IMR-90 (cell line): Measurements from ENCODE around the gene ZNF407. TPM values are rescaled to one million over a fixed set of nuclear protein-coding genes. Genes with fewer than 3 reads are reported as not detected.

ENCODE experiments used
- ATAC-seq: fragments of 200-7000 bp; cut with Tn5 transposase; 2 replicates; pipeline ENCODE4 v1.9.1; 2020; ENCODE audit warnings: low read depth, mild to moderate bottlenecking, moderate library complexity
- BruUV-seq: library from RNA; stranded (reverse); fragments of 400-500 nt; replicated peaks from 2 replicates; lab custom pipeline; 2021; lab: Mats Ljungman, UMichigan
- CTCF ChIA-PET: fragments of 300-600 bp; formaldehyde crosslinking; extraction: SDS; loops from one replicate; lab custom pipeline; 2021; ENCODE audit warnings: antibody characterized with exemption; lab: Yijun Ruan, JAX
- POLR2A ChIA-PET: fragments of 300-600 bp; sonication (Branson Sonifier 250); formaldehyde crosslinking; loops from one replicate; lab custom pipeline; 2022; ENCODE audit warnings: antibody characterized with exemption; ENCODE audit not compliant: unreplicated experiment; lab: Charles Lee
- DNase-seq: peaks from one replicate; pipeline ENCODE4 v3.0.0; 2013
- H2AFZ ChIP-seq: replicated peaks from 2 replicates; pipeline ENCODE3; 2013; ENCODE audit warnings: low read length, mild to moderate bottlenecking; ENCODE audit not compliant: poor library complexity
- H2AK5ac ChIP-seq: 2 replicates; pipeline ENCODE4 v1.6.1; 2013; ENCODE audit warnings: low read depth, low read length, inconsistent platforms
- H2AK9ac ChIP-seq: replicated peaks from 2 replicates; pipeline ENCODE3; 2013; ENCODE audit warnings: mild to moderate bottlenecking, low read depth, low read length, moderate library complexity; ENCODE audit not compliant: poor library complexity
- H2BK120ac ChIP-seq: 2 replicates; pipeline ENCODE4 v1.6.1; 2013; ENCODE audit warnings: low read depth, low read length, inconsistent platforms
- H2BK15ac ChIP-seq: 3 replicates; pipeline ENCODE4 v1.6.1; 2013; ENCODE audit warnings: low read depth, low read length, inconsistent platforms
- H2BK20ac ChIP-seq: 2 replicates; pipeline ENCODE4 v1.6.1; 2013; ENCODE audit warnings: low read depth, mild to moderate bottlenecking, inconsistent platforms, low read length, moderate library complexity
- H2BK5ac ChIP-seq: 2 replicates; pipeline ENCODE4 v1.6.1; 2013; ENCODE audit warnings: mild to moderate bottlenecking, low read depth, low read length, inconsistent platforms; ENCODE audit not compliant: poor library complexity, severe bottlenecking
- H3K14ac ChIP-seq: replicated peaks from 2 replicates; pipeline ENCODE4 v1.6.1; 2013; ENCODE audit warnings: low read depth, low read length, inconsistent platforms
- H3K18ac ChIP-seq: 2 replicates; pipeline ENCODE4 v1.6.1; 2013; ENCODE audit warnings: low read depth, low read length, control low read depth
- H3K23ac ChIP-seq: 2 replicates; pipeline ENCODE4 v1.6.1; 2013; ENCODE audit warnings: low read depth, low read length, inconsistent platforms
- H3K27ac ChIP-seq: 2 replicates; pipeline ENCODE4 v1.5.1; 2013; ENCODE audit warnings: mild to moderate bottlenecking, control low read depth, low read length; ENCODE audit not compliant: insufficient read depth
- H3K27me3 ChIP-seq: 2 replicates; pipeline ENCODE4 v1.6.1; 2013; ENCODE audit warnings: low read length; ENCODE audit not compliant: control insufficient read depth, insufficient read depth
- H3K36me3 ChIP-seq: 2 replicates; pipeline ENCODE4 v1.6.1; 2013; ENCODE audit warnings: low read length, mixed read lengths; ENCODE audit not compliant: control insufficient read depth, insufficient read depth
- H3K4ac ChIP-seq: 2 replicates; pipeline ENCODE4 v1.6.1; 2013; ENCODE audit warnings: low read depth, low read length, inconsistent platforms
- H3K4me1 ChIP-seq: 2 replicates; pipeline ENCODE4 v1.6.1; 2013; ENCODE audit warnings: low read length, mixed read lengths; ENCODE audit not compliant: control insufficient read depth, insufficient read depth
- H3K4me2 ChIP-seq: 2 replicates; pipeline ENCODE4 v1.6.1; 2013; ENCODE audit warnings: low read depth, mild to moderate bottlenecking, control low read depth, low read length, moderate library complexity
- H3K4me3 ChIP-seq: 2 replicates; pipeline ENCODE4 v1.5.1; 2013; ENCODE audit warnings: low read depth, mild to moderate bottlenecking, control low read depth, low read length, moderate library complexity; ENCODE audit not compliant: insufficient read depth
- H3K56ac ChIP-seq: 2 replicates; pipeline ENCODE4 v1.6.1; 2013; ENCODE audit warnings: low read length, inconsistent platforms; ENCODE audit not compliant: insufficient read depth; ENCODE audit errors: extremely low read depth
- H3K79me1 ChIP-seq, 2 experiments: 2 replicates each; pipeline ENCODE4 v1.6.1; 2013; ENCODE audit warnings: low read length in 2 of 2, inconsistent platforms in 1 of 2, low read depth in 1 of 2
- H3K9ac ChIP-seq: 2 replicates; pipeline ENCODE4 v1.6.1; 2013; ENCODE audit warnings: low read depth, low read length, control low read depth
- H3K9me1 ChIP-seq: 2 replicates; pipeline ENCODE4 v1.6.1; 2013; ENCODE audit warnings: low read length, inconsistent platforms; ENCODE audit not compliant: insufficient read depth
- H3K9me3 ChIP-seq: 2 replicates; pipeline ENCODE4 v1.6.1; 2013; ENCODE audit warnings: low read length; ENCODE audit not compliant: control insufficient read depth, insufficient read depth
- H4K20me1 ChIP-seq: 2 replicates; pipeline ENCODE4 v1.6.1; 2013; ENCODE audit warnings: low read length, inconsistent platforms; ENCODE audit not compliant: insufficient read depth
- H4K5ac ChIP-seq: 2 replicates; pipeline ENCODE4 v1.6.1; 2013; ENCODE audit warnings: mild to moderate bottlenecking, low read depth, low read length, control low read depth
- H4K8ac ChIP-seq, 2 experiments: 2 replicates each; pipeline ENCODE4 v1.6.1; 2013; ENCODE audit warnings: low read depth in 2 of 2, low read length in 2 of 2, control low read depth in 1 of 2, inconsistent platforms in 1 of 2
- H4K91ac ChIP-seq: 2 replicates; pipeline ENCODE4 v1.6.1; 2013; ENCODE audit warnings: low read depth, low read length, inconsistent platforms; ENCODE audit not compliant: insufficient read depth
- BHLHE40 ChIP-seq: fragments of 150-350 bp; IDR thresholded peaks from 2 replicates; pipeline ENCODE4 v1.6.1; 2016; ENCODE audit warnings: mild to moderate bottlenecking, low read depth, low read length
- CEBPB ChIP-seq: IDR thresholded peaks from 2 replicates; pipeline ENCODE4 v1.6.1; 2012; ENCODE audit warnings: low read depth, low read length, improper control_type of control experiment
- CHD1 ChIP-seq: IDR thresholded peaks from 2 replicates; pipeline ENCODE4 v1.6.1; 2012; ENCODE audit warnings: low read depth, low read length, improper control_type of control experiment
- CTCF ChIP-seq: conservative IDR thresholded peaks from 2 replicates; pipeline ENCODE4 v1.5.1; 2012; ENCODE audit warnings: mild to moderate bottlenecking, low read depth, low read length, improper control_type of control experiment
- ELK1 ChIP-seq: fragments of 150-350 bp; IDR thresholded peaks from 2 replicates; pipeline ENCODE4 v1.6.1; 2016; ENCODE audit warnings: low read depth, mild to moderate bottlenecking, low read length, moderate library complexity, borderline replicate concordance
- FOS ChIP-seq: fragments of 150-350 bp; IDR thresholded peaks from 2 replicates; pipeline ENCODE4 v1.6.1; 2016; ENCODE audit warnings: low read depth, low read length
- MAFK ChIP-seq: IDR thresholded peaks from 2 replicates; pipeline ENCODE4 v1.6.1; 2012; ENCODE audit warnings: low read depth, low read length, improper control_type of control experiment
- MAZ ChIP-seq: IDR thresholded peaks from 2 replicates; pipeline ENCODE4 v1.6.1; 2012; ENCODE audit warnings: low read depth, mild to moderate bottlenecking, low read length, improper control_type of control experiment, moderate library complexity, borderline replicate concordance
- MXI1 ChIP-seq: IDR thresholded peaks from 2 replicates; pipeline ENCODE4 v1.6.1; 2012; ENCODE audit warnings: low read depth, mild to moderate bottlenecking, low read length, moderate library complexity, borderline replicate concordance
- NFE2L2 ChIP-seq: fragments of 150-350 bp; IDR thresholded peaks from 2 replicates; pipeline ENCODE4 v1.6.1; 2016; ENCODE audit warnings: low read depth, mild to moderate bottlenecking, low read length
- POLR2A ChIP-seq: IDR thresholded peaks from 2 replicates; pipeline ENCODE4 v1.6.1; 2012; ENCODE audit warnings: mild to moderate bottlenecking, low read depth, low read length
- RAD21 ChIP-seq: IDR thresholded peaks from 2 replicates; pipeline ENCODE4 v1.6.1; 2012; ENCODE audit warnings: low read length, improper control_type of control experiment
- RCOR1 ChIP-seq: IDR thresholded peaks from 2 replicates; pipeline ENCODE4 v1.6.1; 2012; ENCODE audit warnings: mild to moderate bottlenecking, low read length, improper control_type of control experiment; ENCODE audit not compliant: insufficient replicate concordance
- RFX5 ChIP-seq: IDR thresholded peaks from 2 replicates; pipeline ENCODE4 v1.8.0; 2012; ENCODE audit warnings: low read depth, mild to moderate bottlenecking, low read length, moderate library complexity
- SMC3 ChIP-seq: fragments of 150-350 bp; IDR thresholded peaks from 2 replicates; pipeline ENCODE4 v1.6.1; 2016; ENCODE audit warnings: low read depth, mild to moderate bottlenecking, antibody characterized with exemption, low read length, moderate library complexity
- USF2 ChIP-seq: fragments of 150-350 bp; IDR thresholded peaks from 2 replicates; pipeline ENCODE4 v1.6.1; 2017; ENCODE audit warnings: mild to moderate bottlenecking, antibody characterized with exemption, low read length, low read depth
- WGBS, 2 experiments: methylation state at CpG; one replicate each; pipeline versions ENCODE4 v1.1.5 to v1.1.7; 2013; ENCODE audit warnings: missing lambda C conversion rate in 2 of 2; ENCODE audit not compliant: insufficient read length in 1 of 2; ENCODE audit errors: extremely low coverage in 2 of 2; 5-methylcytosine and 5-hydroxymethylcytosine counted together
- dilution Hi-C: fragments of 300-500 bp; cut with HindIII; formaldehyde crosslinking; loops from one replicate; pipeline ENCODE4 v1.14.3; 2018; ENCODE audit warnings: low sequenced_read_pairs; ENCODE audit not compliant: unreplicated experiment
- in situ Hi-C: fragments of 300-500 bp; cut with MboI; formaldehyde crosslinking; loops from 3 replicates; pipeline ENCODE4 v1.14.3; 2019; ENCODE audit warnings: low sequenced_read_pairs, inconsistent platforms, mixed read lengths
- intact Hi-C: fragments of 100-400 bp; cut with micrococcal nuclease; formaldehyde crosslinking; loops from 2 replicates; pipeline ENCODE4 v1.10.0; 2022
- polyA plus RNA-seq, 3 experiments: library from polyadenylated mRNA; depleted of rRNA; stranded (reverse); fragments of >200 nt; gene quantifications; 2 replicates each; pipeline ENCODE4 v1.2.3, GENCODE V29; 2012; ENCODE audit warnings: low replicate concordance in 1 of 3
- total RNA-seq: library from RNA; depleted of rRNA; stranded (reverse); fragments of >200 nt; gene quantifications from 2 replicates; pipeline ENCODE4 v1.2.3, GENCODE V29; 2012

ZNF407 gene
- total and polyA plus RNA-seq, 2 of the 4 experiments (the other 2 are of a cell fraction) = 3.1 to 20.1 TPM

GRCh38 chr18:74817576-74817975 lies 219.9 kb downstream of the ZNF407 start:
- H3K36me3 ChIP-seq = no peaks in the 10 kb centered on the region
- no peak overlapping the region for H2BK15ac ChIP-seq
- no peaks in the 10 kb centered on the region for H4K20me1 ChIP-seq
- H3K27ac ChIP-seq = no peak overlapping the region
- H3K79me1 ChIP-seq = peaks cover 7 to 19% of the 10 kb centered on the region in 2 experiments; a peak in 3 of 4 replicates
- no peak overlapping the region for H3K56ac ChIP-seq
- no peak overlapping the region for H2BK120ac ChIP-seq
- no peak overlapping the region for H3K23ac ChIP-seq
- POLR2A ChIA-PET = no interaction called here
- no peak overlapping the region for H3K4me2 ChIP-seq
- no peak for DNase-seq
- H3K9me1 ChIP-seq = peaks cover 10% of the 10 kb centered on the region
- intact Hi-C loops (no loop called here), dilution Hi-C loops (no loop called here), in situ Hi-C loops (no loop called here)
- BruUV-seq = no TSS peak
- no peak overlapping the region for H2BK20ac ChIP-seq
- no peak overlapping the region for H3K14ac ChIP-seq
- H4K8ac ChIP-seq = no peak overlapping the region
- no peak overlapping the region for H3K4ac ChIP-seq
- peaks cover 6% of the 10 kb centered on the region for H3K4me1 ChIP-seq
- H2AFZ ChIP-seq = no peak overlapping the region
- no peaks in the 10 kb centered on the region for H3K9me3 ChIP-seq
- H3K4me3 ChIP-seq = no peak overlapping the region
- H2AK9ac ChIP-seq = no peak overlapping the region
- WGBS, 2 experiments = no CpG with 5 or more reads among the region's 2 CpGs
- no peak overlapping the region for H2AK5ac ChIP-seq
- TF ChIP-seq NFE2L2 = no peak
- no peak for TF ChIP-seq CHD1
- TF ChIP-seq BHLHE40 = no peak
- no peak for TF ChIP-seq MXI1
- no peak for TF ChIP-seq RFX5
- no peak for TF ChIP-seq POLR2A
- TF ChIP-seq RAD21 = no peak
- no peak for TF ChIP-seq RCOR1
- no peak for TF ChIP-seq MAFK
- no peak for TF ChIP-seq CTCF
- TF ChIP-seq SMC3 = no peak
- TF ChIP-seq FOS = no peak
- TF ChIP-seq ELK1 = no peak
- TF ChIP-seq MAZ = no peak
- TF ChIP-seq CEBPB = no peak
- no peak for TF ChIP-seq USF2
- no peaks in the 10 kb centered on the region for H3K27me3 ChIP-seq
- H4K91ac ChIP-seq = no peak overlapping the region
- CTCF ChIA-PET = no interaction called here
- H4K5ac ChIP-seq = no peak overlapping the region
- no peak overlapping the region for H3K18ac ChIP-seq
- no peak overlapping the region for H3K9ac ChIP-seq
- ATAC-seq = no peak
- no peak overlapping the region for H2BK5ac ChIP-seq
